Stimulated activated CD8-positive, alpha-beta memory T cell treated with anti-CD3 and anti-CD28 coated beads, Interleukin-4, amount 100 ng/mL, for 48 hours (primary cell): ENCODE data around the gene CTSO.
"Not testable (repeated sequence)": the region's sequence is repeated elsewhere in the genome, so short reads cannot be mapped to it uniquely, and the experiment has no call there.

ENCODE experiments used
- DNase-seq: peaks from one replicate; pipeline ENCODE4 v3.0.0-alpha.2; 2020

CTSO gene

DNA sequence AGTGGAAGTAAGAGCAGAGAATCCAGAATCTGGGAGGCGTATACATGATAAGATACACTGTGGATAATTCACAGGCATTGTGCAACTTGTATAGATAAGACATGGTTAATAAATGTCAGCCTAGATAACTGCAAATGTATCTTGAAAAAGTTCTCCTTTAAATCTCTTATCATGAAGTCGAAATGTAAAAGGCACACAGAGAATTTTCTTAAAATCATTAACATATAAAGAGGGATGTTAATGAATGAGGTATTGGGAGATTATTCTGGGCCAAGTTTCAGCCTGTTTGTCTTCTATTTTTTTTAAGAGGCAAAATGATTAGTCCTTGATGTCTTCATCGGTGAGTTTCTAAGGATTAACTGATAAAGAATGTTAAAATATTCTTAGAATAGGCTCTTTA, 49.3 kb downstream of the CTSO start:
- no peak for DNase-seq

DNA sequence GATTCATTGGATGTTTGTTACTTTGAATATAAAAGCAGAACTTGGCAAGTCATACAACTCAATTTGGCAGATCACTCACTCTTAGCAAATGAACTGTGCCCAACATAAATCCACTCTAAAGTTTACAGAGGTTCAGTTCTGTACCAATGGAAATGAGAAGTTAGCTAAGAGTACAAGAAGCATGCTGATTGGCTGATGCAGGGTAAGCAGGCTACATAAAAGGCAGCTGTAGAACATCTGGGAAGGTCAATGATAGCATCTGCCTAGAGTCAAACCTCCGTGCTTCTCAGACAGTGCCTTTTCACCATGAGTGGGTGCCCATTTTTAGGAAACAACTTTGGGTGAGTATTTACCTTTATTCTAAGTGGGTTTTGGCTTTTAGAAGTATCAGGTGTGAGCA, 50.2 kb downstream of the CTSO start, which contains the start of gene TDO2:
TSS of gene TDO2 (plus strand) at position 244 of the 400 bp plus-strand sequence. CDS start at position 307, 63 bp downstream.
- no peak for DNase-seq

GRCh38 chr4:155901013-155901412, 52.7 kb downstream of the CTSO start:
- no peak for DNase-seq

GRCh38 chr4:155900381-155900780, 53.3 kb downstream of the CTSO start:
- DNase-seq: no peak

- DNase-seq: no peak
Measured at GRCh38 chr4:155899891-155900290, 53.8 kb downstream of the CTSO start.

DNA sequence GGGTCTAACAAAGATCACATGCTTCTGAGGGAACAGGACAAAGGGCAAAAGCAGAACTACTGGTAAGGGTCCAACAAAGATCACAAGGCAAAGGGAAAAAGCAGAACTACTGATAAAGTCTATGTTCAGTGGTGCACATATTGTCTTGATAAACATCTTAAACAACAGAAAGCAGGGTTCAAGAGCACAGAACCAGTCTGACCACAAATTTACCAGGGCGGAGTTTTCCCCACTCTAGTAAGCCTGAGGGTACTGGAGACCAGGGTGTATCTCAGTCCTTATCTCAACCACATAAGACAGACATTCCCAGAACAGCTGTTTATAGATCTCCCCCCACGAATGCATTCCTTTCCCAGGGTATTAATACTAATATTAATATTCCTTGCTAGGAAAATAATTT, 55.3 kb downstream of the CTSO start:
- not testable (repeated sequence) for DNase-seq

DNA sequence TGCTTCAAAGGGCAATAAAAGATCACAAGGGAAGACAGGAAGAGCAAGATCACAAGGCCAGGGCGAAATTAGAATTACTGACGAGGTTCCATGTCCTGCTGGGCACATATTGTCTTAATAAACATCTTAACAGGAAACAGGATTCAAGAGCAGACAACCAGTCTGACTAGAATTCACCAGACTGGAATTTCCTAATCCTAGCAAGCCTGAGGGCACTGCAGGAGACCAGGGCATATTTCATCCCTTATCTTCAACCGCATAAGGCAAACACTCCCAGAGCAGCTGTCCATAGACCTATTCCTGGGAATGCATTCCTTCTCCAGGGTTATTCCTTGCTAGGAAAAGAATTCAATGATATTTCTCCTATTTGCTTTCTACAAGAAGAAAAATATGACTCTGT, 62.6 kb downstream of the CTSO start:
- no peak for DNase-seq

GRCh38 chr4:155889946-155890345, 63.7 kb downstream of the CTSO start:
- DNase-seq: no peak

- DNase-seq: no peak
Measured at GRCh38 chr4:155889031-155889793, 64.5 kb downstream of the CTSO start.

- no peak for DNase-seq
Measured at GRCh38 chr4:155887847-155888570, 65.7 kb downstream of the CTSO start.

GRCh38 chr4:155887045-155887444, 66.6 kb downstream of the CTSO start:
- no peak for DNase-seq

DNA sequence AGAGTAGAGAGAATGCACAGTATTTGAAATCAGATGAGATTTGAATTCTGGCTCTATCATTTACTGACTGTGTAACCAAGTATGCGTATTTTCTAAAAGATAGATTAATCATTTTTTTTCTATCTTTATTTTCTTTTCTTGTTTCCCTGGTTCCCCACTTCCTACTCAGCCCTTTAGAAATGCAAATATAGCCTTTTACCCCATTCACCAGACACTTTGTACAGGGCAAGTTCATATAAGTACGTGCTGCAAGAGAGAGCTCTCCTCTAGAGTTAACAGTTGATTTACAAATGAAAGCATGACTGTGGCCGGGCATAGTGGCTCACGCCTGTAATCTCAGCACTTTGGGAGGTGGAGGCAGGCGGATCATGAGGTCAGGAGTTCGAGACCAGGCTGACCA, 68.0 kb downstream of the CTSO start:
- DNase-seq: no peak

GRCh38 chr4:155883895-155884294, 69.8 kb downstream of the CTSO start:
- no peak for DNase-seq

DNA sequence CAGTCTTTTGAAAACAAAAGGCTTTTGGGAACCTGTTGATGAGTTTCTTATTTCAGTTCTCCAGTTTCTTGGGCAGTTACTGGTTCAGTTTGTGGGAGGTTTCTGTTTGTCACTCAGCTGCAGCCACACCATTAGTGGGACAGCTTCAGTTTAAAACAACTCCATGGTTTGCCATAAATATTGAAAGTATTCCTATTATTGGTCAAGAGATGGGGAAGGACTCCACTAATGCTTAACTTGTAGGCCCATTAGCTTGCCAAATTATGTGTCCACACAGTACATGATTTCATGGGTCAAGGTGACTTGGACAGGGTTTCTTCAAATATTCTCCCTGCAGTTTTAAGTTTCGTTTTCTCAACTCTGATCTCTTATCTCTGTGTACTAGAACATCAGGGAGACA, 72.1 kb downstream of the CTSO start:
- DNase-seq: no peak

- no peak for DNase-seq
Measured at GRCh38 chr4:155879767-155880166, 73.9 kb downstream of the CTSO start.

DNA sequence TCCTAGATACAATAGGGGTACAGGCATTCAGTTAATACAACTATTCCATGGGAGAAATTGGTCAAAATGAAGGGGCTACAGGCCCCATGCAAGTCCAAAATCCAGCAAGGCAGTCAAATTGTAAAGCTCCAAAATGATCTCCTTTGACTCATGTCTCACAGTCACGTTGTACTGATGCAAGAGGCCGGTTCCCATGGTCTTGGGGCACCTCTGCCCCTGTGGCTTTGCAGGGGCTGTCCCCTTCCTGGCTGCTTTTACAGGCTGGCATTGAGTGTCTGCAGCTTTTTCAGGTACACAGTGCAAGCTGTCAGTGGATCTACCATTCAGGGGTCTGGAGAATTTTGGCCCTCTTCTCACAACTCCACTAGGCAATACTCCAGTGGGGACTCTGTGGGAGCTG, 75.1 kb downstream of the CTSO start:
- DNase-seq: no peak

GRCh38 chr4:155877971-155878370, 75.7 kb downstream of the CTSO start:
- no peak for DNase-seq

DNA sequence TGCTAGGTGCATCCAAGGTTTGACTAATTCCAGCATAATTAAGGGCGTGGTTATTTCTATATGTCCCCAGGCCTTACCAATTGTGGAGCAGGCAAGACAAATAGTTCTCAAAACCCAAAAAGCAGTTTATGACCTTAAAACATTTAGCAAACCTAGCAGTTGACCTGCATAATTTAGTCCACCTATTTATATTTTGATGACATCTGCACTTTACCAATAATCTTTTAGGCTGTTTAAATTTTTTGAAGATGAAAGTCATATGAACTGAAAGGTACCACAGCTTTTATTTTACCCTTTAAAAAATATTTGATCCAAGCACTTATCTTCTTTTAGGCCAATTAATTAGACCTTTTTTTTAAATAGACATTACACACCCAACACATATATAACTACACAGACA, 77.8 kb downstream of the CTSO start:
- no peak for DNase-seq
